Brain microvascular endothelial cell (primary cell): ENCODE measurements around the gene CHKA.
"Not testable (repeated sequence)": the region's sequence is repeated elsewhere in the genome, so short reads cannot be mapped to it uniquely, and the experiment has no call there.

ENCODE experiments used
- DNase-seq: peaks from one replicate; pipeline ENCODE4 v3.0.0-alpha.2; 2020
- H3K27ac ChIP-seq: fragments of 250-450 bp; sonication (Bioruptor Pico); 2 replicates; pipeline ENCODE4 v1.5.1; 2020; ENCODE audit warnings: mild to moderate bottlenecking, moderate library complexity
- H3K27me3 ChIP-seq: fragments of 250-450 bp; sonication (Bioruptor Pico); replicated peaks from 2 replicates; pipeline ENCODE4 v1.5.1; 2020; ENCODE audit warnings: mild to moderate bottlenecking
- H3K36me3 ChIP-seq: fragments of 250-450 bp; sonication (Bioruptor Pico); replicated peaks from 2 replicates; pipeline ENCODE4 v1.5.1; 2020; ENCODE audit warnings: mild to moderate bottlenecking
- H3K4me3 ChIP-seq: 2 replicates; pipeline ENCODE4 v1.5.1; 2011; ENCODE audit warnings: low read depth, mild to moderate bottlenecking, control low read depth, low read length, moderate library complexity
- in situ Hi-C: cut with HindIII; loops from 2 replicates; pipeline ENCODE4 v1.10.0; 2017; ENCODE audit warnings: low sequenced_read_pairs, low pct_ligation_motif_present
- TF ChIP-seq, protein P1 (sequence below): IDR thresholded peaks from 2 replicates; pipeline ENCODE4 v1.5.1; 2011; ENCODE audit warnings: low read depth, mild to moderate bottlenecking, moderate library complexity, low read length, control low read depth, inconsistent platforms; ENCODE audit errors: missing control alignments

Gene CHKA

GRCh38 chr11:68106165-68106940 is 14.8 kb downstream of the CHKA start:
- H3K4me3 ChIP-seq = no peak overlapping the region
- no peak for DNase-seq
- TF ChIP-seq, protein P1, sequence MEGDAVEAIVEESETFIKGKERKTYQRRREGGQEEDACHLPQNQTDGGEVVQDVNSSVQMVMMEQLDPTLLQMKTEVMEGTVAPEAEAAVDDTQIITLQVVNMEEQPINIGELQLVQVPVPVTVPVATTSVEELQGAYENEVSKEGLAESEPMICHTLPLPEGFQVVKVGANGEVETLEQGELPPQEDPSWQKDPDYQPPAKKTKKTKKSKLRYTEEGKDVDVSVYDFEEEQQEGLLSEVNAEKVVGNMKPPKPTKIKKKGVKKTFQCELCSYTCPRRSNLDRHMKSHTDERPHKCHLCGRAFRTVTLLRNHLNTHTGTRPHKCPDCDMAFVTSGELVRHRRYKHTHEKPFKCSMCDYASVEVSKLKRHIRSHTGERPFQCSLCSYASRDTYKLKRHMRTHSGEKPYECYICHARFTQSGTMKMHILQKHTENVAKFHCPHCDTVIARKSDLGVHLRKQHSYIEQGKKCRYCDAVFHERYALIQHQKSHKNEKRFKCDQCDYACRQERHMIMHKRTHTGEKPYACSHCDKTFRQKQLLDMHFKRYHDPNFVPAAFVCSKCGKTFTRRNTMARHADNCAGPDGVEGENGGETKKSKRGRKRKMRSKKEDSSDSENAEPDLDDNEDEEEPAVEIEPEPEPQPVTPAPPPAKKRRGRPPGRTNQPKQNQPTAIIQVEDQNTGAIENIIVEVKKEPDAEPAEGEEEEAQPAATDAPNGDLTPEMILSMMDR = no peak
- no peaks in the 10 kb centered on the region for H3K36me3 ChIP-seq
- in situ Hi-C loops = no loop called here
- no peaks in the 10 kb centered on the region for H3K27me3 ChIP-seq
- H3K27ac ChIP-seq = no peak overlapping the region

- Histone ChIP-seq H3K36me3 (no peaks in the 10 kb centered on the region), H3K27me3 (no peaks in the 10 kb centered on the region), H3K4me3 (peak overlapping the region; percentile 10), H3K27ac (no peak overlapping the region)
- TF ChIP-seq, protein P1 = no peak
- DNase-seq = no peak
- in situ Hi-C loops = no loop called here
These were observed 21.4 kb downstream of the CHKA start for GRCh38 chr11:68099474-68100405.

- no peak for DNase-seq
- in situ Hi-C loops = no loop called here
- TF ChIP-seq, protein P1 = no peak
- Histone ChIP-seq H3K27me3 (no peaks in the 10 kb centered on the region), H3K27ac (no peak overlapping the region), H3K4me3 (no peak overlapping the region), H3K36me3 (no peaks in the 10 kb centered on the region)
These were observed 22.1 kb downstream of the CHKA start for GRCh38 chr11:68099057-68099456.

GRCh38 chr11:68096962-68097361 is 24.2 kb downstream of the CHKA start:
- H3K36me3 ChIP-seq = no peaks in the 10 kb centered on the region
- no peak overlapping the region for H3K27ac ChIP-seq
- H3K27me3 ChIP-seq = no peaks in the 10 kb centered on the region
- in situ Hi-C loops = no loop called here
- no peak for DNase-seq
- H3K4me3 ChIP-seq = no peak overlapping the region
- TF ChIP-seq, protein P1 = no peak

DNA sequence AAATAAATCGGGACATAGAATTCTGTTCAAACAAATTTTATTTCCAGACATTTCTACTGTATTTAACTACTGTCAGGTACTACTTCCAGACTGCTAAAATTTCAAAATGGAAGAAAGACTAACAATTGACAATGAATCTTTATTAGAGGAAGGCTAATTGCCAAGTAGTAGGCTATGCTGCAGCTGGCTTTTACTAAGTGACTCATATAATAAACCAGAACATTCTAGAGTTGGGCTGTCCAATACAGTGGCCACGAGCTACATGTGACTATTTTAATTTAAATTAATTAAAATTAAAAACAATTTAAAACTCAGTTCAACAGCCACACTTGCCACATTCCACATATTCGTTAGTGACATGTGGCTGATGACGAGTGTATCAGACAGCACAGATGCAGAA is 27.6 kb downstream of the CHKA start:
- in situ Hi-C loops = no loop called here
- TF ChIP-seq, protein P1 = no peak
- Histone ChIP-seq H3K27me3 (no peaks in the 10 kb centered on the region), H3K36me3 (no peaks in the 10 kb centered on the region), H3K27ac (no peak overlapping the region), H3K4me3 (no peak overlapping the region)
- no peak for DNase-seq

GRCh38 chr11:68092946-68093345 is 28.2 kb downstream of the CHKA start:
- DNase-seq, H3K36me3 ChIP-seq, H3K27ac ChIP-seq, H3K27me3 ChIP-seq, in situ Hi-C loops, H3K4me3 ChIP-seq: not testable (repeated sequence)
